ENCODE measurements around the gene MRPL3.

DNA sequence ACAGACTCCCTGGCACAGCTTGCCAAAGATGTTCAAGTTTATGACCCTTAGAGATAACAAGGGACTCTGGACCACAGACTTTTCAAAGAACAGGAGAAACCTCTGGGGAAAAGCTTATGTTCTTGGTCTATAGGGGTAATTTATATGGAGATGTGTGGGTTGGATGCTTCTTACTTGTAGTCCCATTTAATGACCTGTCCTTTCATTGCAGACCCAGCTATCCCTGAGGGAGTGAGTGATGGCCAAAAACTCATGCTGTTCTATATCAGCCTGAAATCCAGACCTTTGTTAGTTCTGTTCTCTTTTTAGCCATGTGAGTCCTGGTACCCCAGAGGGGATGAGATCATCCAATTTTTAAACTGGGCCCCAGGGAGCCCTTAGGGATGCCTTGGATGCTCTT lies 43.7 kb upstream of the MRPL3 start:
- TF ChIP-seq CTCF (IDR thresholded peaks at IDR 0.05), result no peak
- no peak for TF ChIP-seq POLR2A (IDR thresholded peaks at IDR 0.05)

Measured in ovary (tissue), 3 donors.